CD4-positive, alpha-beta T cell treated with Interleukin-17A for 4 hours (primary cell): Measurements from ENCODE around the gene IGFBP6.
"Not testable (repeated sequence)": the region's sequence is repeated elsewhere in the genome, so short reads cannot be mapped to it uniquely, and the experiment has no call there.

Experiments
- DNase-seq: peaks from one replicate; pipeline ENCODE4 v3.0.0-alpha.2; 2020; ENCODE audit warnings: mixed read lengths

The IGFBP6 gene

DNA sequence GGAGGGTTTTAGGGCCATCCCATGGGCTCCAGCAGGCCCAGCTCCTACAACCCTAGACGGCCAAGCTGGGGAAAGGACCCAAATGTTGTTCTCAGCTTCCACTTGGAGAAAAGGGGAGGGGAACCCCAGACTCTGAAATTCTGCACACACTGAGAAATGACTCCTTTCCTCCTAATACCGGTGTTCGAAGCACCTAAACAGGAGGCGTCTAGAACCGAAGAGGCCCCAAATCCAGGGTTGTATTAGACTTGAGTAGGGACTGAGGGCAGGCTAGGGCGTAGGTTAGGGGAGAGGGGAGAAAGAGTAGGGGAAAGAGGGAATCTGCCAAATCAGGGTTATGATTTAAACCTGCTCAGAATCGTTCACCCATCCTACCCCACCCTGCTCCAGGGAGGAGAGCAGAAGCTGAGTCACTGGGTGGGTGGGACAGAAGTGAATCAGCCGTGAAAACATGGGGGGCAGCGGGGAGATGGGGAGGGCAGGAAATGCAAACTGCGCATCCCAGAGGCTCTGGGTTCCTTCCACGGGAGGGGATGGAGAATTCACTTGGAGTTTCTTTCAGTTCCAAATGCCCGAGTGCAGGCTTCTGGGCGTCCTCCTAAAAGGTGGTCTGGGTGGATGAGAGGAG, 1.0 kb downstream of the IGFBP6 start:
- DNase-seq = peak; percentile 48

- peak; percentile 93 for DNase-seq
Observed at GRCh38 chr12:53099071-53099882, 1.8 kb downstream of the IGFBP6 start.

- DNase-seq = no peak
Observed at GRCh38 chr12:53100466-53101151, 3.1 kb downstream of the IGFBP6 start.

GRCh38 chr12:53101266-53101665, 3.8 kb downstream of the IGFBP6 start:
- no peak for DNase-seq

- no peak for DNase-seq
Observed at GRCh38 chr12:53101931-53102781, 4.7 kb downstream of the IGFBP6 start.

GRCh38 chr12:53102883-53103807, 5.7 kb downstream of the IGFBP6 start, which contains the start of gene SOAT2:
SOAT2 (plus strand) TSS chr12:53103486; CDS start chr12:53103578, 92 bp downstream.
- DNase-seq = peak; percentile 70

DNA sequence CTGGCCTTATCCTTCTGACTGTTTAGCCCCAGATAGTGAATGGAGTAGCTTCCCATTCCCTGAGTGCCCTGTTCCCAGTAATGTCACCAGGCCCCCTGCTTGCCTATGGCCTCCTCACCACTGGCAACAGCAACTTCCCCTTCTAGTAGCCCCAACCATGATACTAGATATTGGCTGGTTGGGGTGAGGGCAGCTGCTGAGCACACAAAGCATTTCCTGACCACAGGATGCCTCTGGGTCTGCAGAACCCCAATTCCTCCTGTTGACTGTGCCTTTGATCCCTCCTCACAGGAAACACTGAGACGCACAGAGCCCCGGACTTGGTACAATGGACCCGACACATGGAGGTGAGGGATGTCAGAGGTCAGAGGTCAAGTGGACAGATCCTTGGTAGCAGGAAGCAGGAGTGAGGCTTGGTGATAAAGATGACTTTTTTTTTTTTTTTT, 6.4 kb downstream of the IGFBP6 start:
- peak; percentile 19 for DNase-seq

- no peak for DNase-seq
Observed at GRCh38 chr12:53105256-53105655, 7.8 kb downstream of the IGFBP6 start.

DNA sequence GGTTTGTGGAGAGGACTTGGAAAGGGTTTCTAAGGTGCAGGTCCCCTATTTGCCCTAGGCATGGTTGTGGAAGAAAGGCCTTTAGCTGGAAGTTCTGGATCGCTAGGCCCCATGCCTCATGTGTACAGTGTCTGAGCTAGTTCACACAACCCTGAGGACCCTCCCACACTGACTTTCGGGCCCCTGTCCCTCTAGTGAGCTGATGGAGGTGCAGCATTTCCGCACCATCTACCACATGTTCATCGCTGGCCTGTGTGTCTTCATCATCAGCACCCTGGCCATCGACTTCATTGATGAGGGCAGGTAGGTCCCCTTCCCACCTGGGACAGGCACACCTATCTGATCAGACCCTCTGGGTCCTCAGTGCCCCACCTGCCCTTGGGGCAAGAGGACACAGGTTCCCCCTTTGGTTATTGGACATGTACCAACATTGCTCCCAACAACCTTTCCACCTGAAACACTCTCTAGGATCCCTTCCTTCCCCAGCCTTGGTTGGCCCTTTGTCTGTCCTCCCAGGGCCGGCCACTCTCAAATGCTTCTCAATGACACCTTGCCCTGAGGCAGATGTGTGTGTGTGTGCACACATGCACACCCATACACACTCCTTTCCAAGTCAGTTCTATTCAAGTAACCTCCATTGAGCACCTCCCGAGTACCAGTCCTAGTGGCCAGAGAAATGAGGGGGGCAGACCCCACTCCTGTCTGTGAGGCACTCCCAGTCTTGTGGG, 8.4 kb downstream of the IGFBP6 start:
- no peak for DNase-seq

DNA sequence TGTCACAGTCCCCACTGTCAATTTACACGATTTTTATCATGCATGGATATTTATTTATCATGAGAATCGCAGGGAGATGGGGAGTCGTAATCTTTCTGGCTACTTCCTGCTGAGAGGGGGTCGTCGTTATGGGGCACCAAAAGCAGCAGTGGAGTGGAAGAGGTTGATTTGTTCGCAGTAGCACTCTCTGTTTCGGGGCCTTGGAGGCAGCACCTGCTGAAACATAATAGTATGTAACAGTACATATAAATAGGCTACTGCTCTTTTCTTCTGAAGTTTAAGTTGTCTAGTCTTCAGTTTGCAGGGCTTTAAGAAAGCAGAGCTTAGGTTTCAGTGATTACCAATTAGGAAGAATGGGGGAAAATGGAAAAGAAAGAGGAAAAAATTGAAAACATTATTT, 9.7 kb downstream of the IGFBP6 start:
- no peak for DNase-seq

DNA sequence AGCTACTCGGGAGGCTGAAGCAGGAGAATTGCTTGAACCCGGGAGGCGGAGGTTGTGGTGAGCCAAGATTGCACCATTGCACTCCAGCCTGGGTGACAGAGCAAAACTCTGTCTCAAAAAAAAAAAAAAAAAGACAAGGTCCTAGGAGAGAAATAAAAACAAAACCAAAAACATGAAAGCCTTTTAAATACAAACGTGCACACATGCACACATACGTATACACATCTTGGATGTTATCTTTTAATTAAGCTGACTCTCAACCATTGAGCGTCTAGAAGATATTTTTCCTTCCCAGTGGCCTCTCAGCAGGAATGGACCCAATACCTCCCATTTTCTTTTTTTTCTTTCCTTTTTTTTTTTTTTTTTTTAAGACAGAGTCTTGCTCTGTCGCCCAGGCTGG, 15.0 kb downstream of the IGFBP6 start:
- DNase-seq = not testable (repeated sequence)

DNA sequence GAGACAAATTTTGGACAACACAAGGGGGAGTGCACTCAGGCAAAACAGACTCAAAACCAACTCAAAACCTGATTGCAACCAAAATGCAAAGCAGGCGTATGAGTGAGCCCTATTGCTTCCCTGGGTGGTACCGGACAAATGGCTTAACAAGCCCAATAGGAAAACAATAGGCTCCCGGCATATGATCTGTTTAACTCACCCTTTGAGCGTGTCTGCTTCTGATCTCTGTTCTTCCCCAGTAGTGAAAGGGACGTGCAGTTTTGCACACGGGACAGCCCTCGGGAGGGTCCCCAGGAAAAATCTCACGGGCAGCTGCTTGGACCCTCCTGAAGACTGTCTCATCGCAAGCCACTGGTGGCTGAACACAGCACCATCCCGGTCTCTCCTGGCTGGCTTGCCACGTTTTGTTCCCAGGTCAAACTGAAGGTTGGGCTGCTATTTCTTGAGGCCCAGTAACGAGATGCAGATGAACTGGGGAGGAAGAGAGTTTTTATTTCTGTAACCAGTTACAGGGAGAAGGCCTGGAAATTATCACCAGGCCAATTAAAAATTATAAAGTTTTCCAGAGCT, 15.8 kb downstream of the IGFBP6 start:
- DNase-seq = no peak

GRCh38 chr12:53113951-53114350, 16.5 kb downstream of the IGFBP6 start:
- DNase-seq = no peak

GRCh38 chr12:53115112-53115890, 17.8 kb downstream of the IGFBP6 start:
- no peak for DNase-seq

GRCh38 chr12:53115891-53116648, 18.6 kb downstream of the IGFBP6 start:
- no peak for DNase-seq

DNA sequence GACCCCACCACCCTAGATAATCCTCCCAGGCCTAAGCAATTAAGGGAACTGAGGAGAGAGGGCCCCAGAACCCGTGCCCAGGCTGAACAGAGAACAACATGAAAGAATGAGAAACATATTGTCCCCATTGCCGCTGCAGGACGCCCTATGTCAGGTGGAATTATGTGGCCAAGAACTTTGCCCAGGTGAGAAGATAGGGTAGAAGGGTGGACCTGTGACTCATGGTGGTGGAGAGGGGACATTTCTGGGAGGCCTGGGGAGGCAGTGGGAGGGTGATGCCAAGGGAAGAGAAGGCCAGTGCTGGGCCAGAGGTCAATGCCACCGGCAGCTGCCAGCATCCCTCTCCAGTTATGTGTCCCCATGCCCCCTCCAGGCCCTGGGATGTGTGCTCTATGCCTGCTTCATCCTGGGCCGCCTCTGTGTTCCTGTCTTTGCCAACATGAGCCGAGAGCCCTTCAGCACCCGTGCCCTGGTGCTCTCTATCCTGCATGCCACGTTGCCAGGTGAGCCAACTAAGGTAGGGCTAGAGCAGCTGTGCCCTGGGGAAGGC, 21.4 kb downstream of the IGFBP6 start:
- no peak for DNase-seq

DNA sequence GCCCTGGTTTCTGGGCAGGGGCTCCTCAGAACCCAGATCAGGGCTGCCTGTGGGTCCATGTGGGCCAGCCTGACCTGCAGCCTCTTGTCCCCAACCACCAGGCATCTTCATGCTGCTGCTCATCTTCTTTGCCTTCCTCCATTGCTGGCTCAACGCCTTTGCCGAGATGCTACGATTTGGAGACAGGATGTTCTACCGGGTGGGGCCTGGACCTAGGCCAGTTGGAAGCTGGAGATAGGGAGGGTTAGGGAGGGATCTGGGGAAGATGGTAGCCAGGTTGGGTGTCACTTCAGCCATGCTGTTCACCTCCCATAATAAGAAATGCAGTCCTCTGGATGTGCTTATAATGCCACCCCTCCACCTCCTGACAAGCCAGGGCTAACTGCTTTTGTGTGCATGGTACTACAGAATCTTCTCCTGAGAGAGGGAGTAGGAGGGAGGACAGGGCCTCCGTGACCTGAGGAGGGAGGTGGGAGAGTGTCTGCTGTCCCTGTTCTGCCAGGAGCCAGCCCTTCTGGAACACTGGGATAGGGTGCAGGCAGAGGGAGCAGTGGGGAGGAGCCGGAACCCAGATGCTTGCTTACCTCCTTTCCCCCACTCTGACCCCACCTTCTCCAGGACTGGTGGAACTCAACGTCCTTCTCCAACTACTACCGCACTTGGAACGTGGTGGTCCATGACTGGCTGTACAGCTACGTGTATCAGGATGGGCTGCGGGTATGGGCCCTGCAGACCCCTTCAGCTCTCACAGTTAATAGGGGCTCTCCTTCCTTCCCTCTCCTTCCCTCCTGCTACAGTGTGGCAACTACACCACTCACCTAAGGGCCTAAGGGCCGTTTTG, 23.4 kb downstream of the IGFBP6 start:
- DNase-seq = no peak
